Nephron progenitor cell (in vitro differentiated cells): ENCODE results near the gene ZPR1.

Experiments used
- DNase-seq: peaks from one replicate; pipeline ENCODE4 v3.0.0; 2021
- H3K27ac Mint-ChIP-seq: 2 replicates; pipeline ENCODE4 v1.8.0; 2021; ENCODE audit warnings: mild to moderate bottlenecking, moderate library complexity, mixed read lengths
- H3K27me3 Mint-ChIP-seq: 2 replicates; pipeline ENCODE4 v1.8.0; 2021; ENCODE audit warnings: mild to moderate bottlenecking, low read depth, mixed read lengths; ENCODE audit not compliant: poor library complexity
- H3K36me3 Mint-ChIP-seq: 2 replicates; pipeline ENCODE4 v1.8.0; 2021; ENCODE audit warnings: low read depth, mixed read lengths
- H3K4me1 Mint-ChIP-seq: 2 replicates; pipeline ENCODE4 v1.8.0; 2021; ENCODE audit warnings: mixed read lengths
- H3K4me3 Mint-ChIP-seq: 2 replicates; pipeline ENCODE4 v1.8.0; 2021; ENCODE audit warnings: mild to moderate bottlenecking, moderate library complexity, mixed read lengths
- H3K9me3 Mint-ChIP-seq: 2 replicates; pipeline ENCODE4 v1.8.0; 2021; ENCODE audit warnings: mild to moderate bottlenecking, moderate library complexity, mixed read lengths
- CTCF ChIP-seq: fragments of 200-600 bp; sonication (generic); IDR thresholded peaks from 2 replicates; pipeline ENCODE4 v1.5.0; 2021; ENCODE audit warnings: antibody characterized with exemption

Gene ZPR1

GRCh38 chr11:116729501-116730240 lies 58.2 kb downstream of the ZPR1 start:
- no peak overlapping the region for H3K27ac Mint-ChIP-seq
- H3K27me3 Mint-ChIP-seq: peaks cover 31% of the 10 kb centered on the region
- no peak for TF ChIP-seq CTCF
- H3K4me3 Mint-ChIP-seq: no peak overlapping the region
- peaks cover 60% of the 10 kb centered on the region for H3K4me1 Mint-ChIP-seq
- DNase-seq: no peak
- no peaks in the 10 kb centered on the region for H3K36me3 Mint-ChIP-seq
- no peaks in the 10 kb centered on the region for H3K9me3 Mint-ChIP-seq

GRCh38 chr11:116727990-116728389 lies 59.8 kb downstream of the ZPR1 start:
- H3K4me3 Mint-ChIP-seq: no peak overlapping the region
- no peaks in the 10 kb centered on the region for H3K36me3 Mint-ChIP-seq
- peak overlapping the region; percentile 15 for H3K27ac Mint-ChIP-seq
- H3K9me3 Mint-ChIP-seq: no peaks in the 10 kb centered on the region
- H3K4me1 Mint-ChIP-seq: peaks cover 50% of the 10 kb centered on the region
- H3K27me3 Mint-ChIP-seq: peaks cover 36% of the 10 kb centered on the region
- no peak for DNase-seq
- TF ChIP-seq CTCF: no peak

GRCh38 chr11:116725434-116726221 lies 62.2 kb downstream of the ZPR1 start:
- no peak overlapping the region for H3K27ac Mint-ChIP-seq
- peaks cover 35% of the 10 kb centered on the region for H3K27me3 Mint-ChIP-seq
- peaks cover 32% of the 10 kb centered on the region for H3K4me1 Mint-ChIP-seq
- no peak for TF ChIP-seq CTCF
- peak; percentile 27 for DNase-seq
- H3K4me3 Mint-ChIP-seq: no peak overlapping the region
- H3K9me3 Mint-ChIP-seq: no peaks in the 10 kb centered on the region
- no peaks in the 10 kb centered on the region for H3K36me3 Mint-ChIP-seq

GRCh38 chr11:116724813-116725212 lies 63.0 kb downstream of the ZPR1 start:
- TF ChIP-seq CTCF: no peak
- no peak for DNase-seq
- Mint-ChIP-seq H3K27me3 (peaks cover 35% of the 10 kb centered on the region), H3K9me3 (no peaks in the 10 kb centered on the region), H3K27ac (no peak overlapping the region), H3K36me3 (no peaks in the 10 kb centered on the region), H3K4me1 (peaks cover 35% of the 10 kb centered on the region), H3K4me3 (no peak overlapping the region)
